Suprapubic skin (tissue), 4 donors: ENCODE data around the gene MRPL40. TPM values are rescaled to one million over a fixed set of nuclear protein-coding genes. Genes with fewer than 3 reads are reported as not detected.

Source experiments
- DNase-seq, 2 donors: peaks; one replicate each; pipeline ENCODE4 v3.0.0-alpha.2; 2019; ENCODE audit warnings: low spot score in 2 of 2
- H3K27ac ChIP-seq: fragments of 200-600 bp; sonication (generic); one replicate; pipeline ENCODE4 v1.5.1; 2019
- H3K27me3 ChIP-seq: fragments of 200-600 bp; sonication (generic); one replicate; pipeline ENCODE4 v1.5.1; 2019
- H3K36me3 ChIP-seq: fragments of 200-600 bp; sonication (generic); one replicate; pipeline ENCODE4 v1.5.1; 2019
- H3K4me1 ChIP-seq: fragments of 200-600 bp; sonication (generic); one replicate; pipeline ENCODE4 v1.5.1; 2019
- H3K4me3 ChIP-seq: fragments of 200-600 bp; sonication (generic); one replicate; pipeline ENCODE4 v1.5.1; 2019; ENCODE audit warnings: mild to moderate bottlenecking
- H3K9me3 ChIP-seq: fragments of 200-600 bp; sonication (generic); one replicate; pipeline ENCODE4 v1.5.1; 2019
- EP300 ChIP-seq: sonication (generic); formaldehyde crosslinking; IDR thresholded peaks from one replicate; pipeline ENCODE4 v1.6.1; 2017; ENCODE audit warnings: antibody characterized with exemption
- POLR2A ChIP-seq, 2 donors: fragments of 450-650 bp; IDR thresholded peaks; one replicate each; pipeline ENCODE4 v1.6.1; 2017; ENCODE audit warnings: antibody characterized with exemption in 2 of 2, mild to moderate bottlenecking in 2 of 2, moderate library complexity in 2 of 2
- POLR2AphosphoS5 ChIP-seq, 3 donors: sonication (generic); formaldehyde crosslinking; IDR thresholded peaks; one replicate each; pipeline ENCODE4 v1.6.1; 2017; ENCODE audit warnings: antibody characterized with exemption in 3 of 3
- WGBS: methylation state at CpG from one replicate; pipeline ENCODE4 v1.1.5; 2018; 5-methylcytosine and 5-hydroxymethylcytosine counted together
- total RNA-seq, 4 donors: library from RNA; depleted of rRNA; stranded (reverse); fragments of >200 nt; gene quantifications; one replicate each; pipeline ENCODE4 v1.1.0, GENCODE V29; 2016
- TF ChIP-seq, protein P1 (sequence below), 2 donors: fragments of 200-600 bp in 1 of 2; fragments of 450-650 bp in 1 of 2; sonication (generic) in 1 of 2; IDR thresholded peaks; one replicate each; pipeline ENCODE4 v1.5.1; 2016 to 2019; ENCODE audit warnings: antibody characterized with exemption in 2 of 2, mild to moderate bottlenecking in 1 of 2, moderate library complexity in 1 of 2

The MRPL40 gene
- total RNA-seq, 4 donors from 2014 or later, result 19.1 to 33.9 (median 22.7) TPM

DNA sequence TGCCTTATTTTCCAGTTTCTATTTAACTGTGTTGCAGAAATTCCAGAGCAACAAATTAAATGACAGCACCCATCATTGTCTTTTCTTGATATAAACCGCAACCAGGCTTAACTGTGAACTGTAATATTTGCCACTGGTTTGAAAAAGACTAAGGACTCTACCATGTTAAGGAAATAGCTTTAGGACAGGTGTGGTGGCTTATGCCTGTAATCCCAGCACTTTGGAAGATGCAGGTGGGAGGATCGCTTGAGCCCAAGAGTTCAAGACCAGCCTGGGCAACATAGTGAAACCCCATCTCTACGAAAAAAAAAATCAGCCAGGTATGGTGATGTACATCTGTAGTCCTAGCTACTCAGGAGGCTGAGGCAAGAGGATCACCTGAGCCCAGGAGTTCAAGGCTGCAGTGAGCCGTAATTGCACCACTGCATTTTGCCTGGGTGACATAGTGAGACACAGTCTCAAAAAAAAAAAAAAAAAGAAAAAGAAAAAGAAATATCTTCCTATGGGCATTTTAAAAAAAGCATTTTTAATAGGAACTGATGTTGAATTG lies 29.6 kb upstream of the MRPL40 start:
- Histone ChIP-seq H3K27me3 (no peaks in the 10 kb centered on the region), H3K4me3 (no peak overlapping the region), H3K9me3 (no peaks in the 10 kb centered on the region), H3K27ac (no peak overlapping the region), H3K4me1 (no peaks in the 10 kb centered on the region), H3K36me3 (peaks cover 69% of the 10 kb centered on the region)
- 92% methylated on average over 4 of the region's 4 CpGs for WGBS
- TF ChIP-seq POLR2AphosphoS5 (IDR thresholded peaks at IDR 0.05) (no peak), POLR2A (IDR thresholded peaks at IDR 0.05) (no peak), EP300 (no peak)
- TF ChIP-seq, protein P1, sequence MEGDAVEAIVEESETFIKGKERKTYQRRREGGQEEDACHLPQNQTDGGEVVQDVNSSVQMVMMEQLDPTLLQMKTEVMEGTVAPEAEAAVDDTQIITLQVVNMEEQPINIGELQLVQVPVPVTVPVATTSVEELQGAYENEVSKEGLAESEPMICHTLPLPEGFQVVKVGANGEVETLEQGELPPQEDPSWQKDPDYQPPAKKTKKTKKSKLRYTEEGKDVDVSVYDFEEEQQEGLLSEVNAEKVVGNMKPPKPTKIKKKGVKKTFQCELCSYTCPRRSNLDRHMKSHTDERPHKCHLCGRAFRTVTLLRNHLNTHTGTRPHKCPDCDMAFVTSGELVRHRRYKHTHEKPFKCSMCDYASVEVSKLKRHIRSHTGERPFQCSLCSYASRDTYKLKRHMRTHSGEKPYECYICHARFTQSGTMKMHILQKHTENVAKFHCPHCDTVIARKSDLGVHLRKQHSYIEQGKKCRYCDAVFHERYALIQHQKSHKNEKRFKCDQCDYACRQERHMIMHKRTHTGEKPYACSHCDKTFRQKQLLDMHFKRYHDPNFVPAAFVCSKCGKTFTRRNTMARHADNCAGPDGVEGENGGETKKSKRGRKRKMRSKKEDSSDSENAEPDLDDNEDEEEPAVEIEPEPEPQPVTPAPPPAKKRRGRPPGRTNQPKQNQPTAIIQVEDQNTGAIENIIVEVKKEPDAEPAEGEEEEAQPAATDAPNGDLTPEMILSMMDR (IDR thresholded peaks at IDR 0.05), result no peak
- no peak for DNase-seq

DNA sequence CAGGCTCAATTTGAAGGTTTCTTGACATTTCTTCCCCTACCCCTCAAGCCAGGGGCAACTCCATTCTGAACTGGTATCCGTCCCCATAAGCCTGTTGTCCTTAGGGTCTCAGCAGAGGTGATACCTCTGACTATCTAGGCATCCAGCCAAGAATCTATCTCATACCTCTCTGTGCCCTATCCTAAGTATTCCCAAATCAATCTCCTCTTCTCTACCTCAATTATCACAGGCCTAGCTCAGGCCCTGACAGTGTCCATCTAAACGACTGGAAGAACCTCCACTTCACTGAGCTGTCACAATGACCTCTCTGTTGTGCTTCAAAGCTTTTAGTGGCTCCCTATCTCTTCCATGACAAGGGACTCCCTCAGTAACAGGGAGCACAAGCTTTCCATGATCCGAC lies 27.7 kb upstream of the MRPL40 start:
- 95% methylated on average over 3 of the region's 3 CpGs for WGBS
- peaks cover 70% of the 10 kb centered on the region for H3K36me3 ChIP-seq
- DNase-seq, result no peak

DNA sequence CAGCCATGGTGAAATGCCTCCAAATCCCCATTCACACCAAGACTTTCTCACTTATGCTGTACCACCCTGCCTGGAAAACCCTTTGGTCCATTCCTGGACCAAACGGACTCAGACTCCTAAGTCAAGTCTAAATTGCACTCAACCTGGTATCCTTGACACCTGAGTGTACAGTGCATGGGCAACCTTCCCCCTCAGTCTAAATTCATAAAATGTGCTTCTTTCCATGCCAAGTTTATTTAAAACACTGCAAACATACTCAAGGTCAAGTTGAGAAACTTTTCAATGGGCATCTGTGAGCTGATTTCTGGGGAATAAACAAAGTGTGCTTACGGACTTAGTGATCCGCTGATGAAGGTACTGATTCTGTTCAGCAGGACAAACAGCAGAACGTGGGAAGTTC lies 27.2 kb upstream of the MRPL40 start:
- no peak overlapping the region for H3K27ac ChIP-seq
- H3K36me3 ChIP-seq, result peaks cover 70% of the 10 kb centered on the region
- no peaks in the 10 kb centered on the region for H3K4me1 ChIP-seq
- no peak for DNase-seq
- no peak overlapping the region for H3K4me3 ChIP-seq
- no peaks in the 10 kb centered on the region for H3K27me3 ChIP-seq
- no peaks in the 10 kb centered on the region for H3K9me3 ChIP-seq
- TF ChIP-seq POLR2A (IDR thresholded peaks at IDR 0.05) (no peak), POLR2AphosphoS5 (IDR thresholded peaks at IDR 0.05) (no peak), EP300 (no peak)
- TF ChIP-seq, protein P1 (IDR thresholded peaks at IDR 0.05), result no peak
- 88% methylated on average over 4 of the region's 4 CpGs for WGBS

More for the DNA sequence above, 27.7 kb upstream of the MRPL40 start:
- Histone ChIP-seq H3K4me3 (no peak overlapping the region), H3K27me3 (no peaks in the 10 kb centered on the region), H3K4me1 (no peaks in the 10 kb centered on the region), H3K27ac (no peak overlapping the region), H3K9me3 (no peaks in the 10 kb centered on the region)
- no peak for TF ChIP-seq POLR2A (IDR thresholded peaks at IDR 0.05)
- no peak for TF ChIP-seq POLR2AphosphoS5 (IDR thresholded peaks at IDR 0.05)
- no peak for TF ChIP-seq EP300
- TF ChIP-seq, protein P1 (IDR thresholded peaks at IDR 0.05), result no peak

DNA sequence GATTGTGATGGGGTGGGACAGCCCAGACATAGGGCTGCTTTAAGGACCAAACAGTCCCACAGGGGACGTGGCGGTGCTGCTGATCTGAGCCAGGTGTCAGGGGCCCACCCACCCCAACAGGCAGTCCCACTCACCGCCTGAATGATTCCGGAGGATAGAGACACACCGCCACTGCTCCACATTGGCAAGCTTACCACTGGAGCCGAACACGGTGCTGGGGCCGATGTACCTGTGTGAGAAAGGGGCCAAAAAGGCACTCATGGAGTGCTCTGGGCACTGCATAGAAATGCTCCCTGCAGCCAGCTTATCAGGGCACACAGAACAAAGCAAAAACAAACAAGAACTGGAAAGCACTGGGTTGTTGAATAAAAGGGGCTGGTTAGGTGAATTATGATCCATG lies 26.7 kb upstream of the MRPL40 start:
- TF ChIP-seq EP300 (no peak), POLR2AphosphoS5 (IDR thresholded peaks at IDR 0.05) (no peak), POLR2A (IDR thresholded peaks at IDR 0.05) (no peak)
- TF ChIP-seq, protein P1 (IDR thresholded peaks at IDR 0.05), result no peak
- H3K27me3 ChIP-seq, result no peaks in the 10 kb centered on the region
- WGBS, result 95% methylated on average over 8 of the region's 8 CpGs
- H3K27ac ChIP-seq, result no peak overlapping the region
- H3K9me3 ChIP-seq, result no peaks in the 10 kb centered on the region
- no peaks in the 10 kb centered on the region for H3K4me1 ChIP-seq
- DNase-seq, result no peak
- no peak overlapping the region for H3K4me3 ChIP-seq
- H3K36me3 ChIP-seq, result peaks cover 66% of the 10 kb centered on the region

DNA sequence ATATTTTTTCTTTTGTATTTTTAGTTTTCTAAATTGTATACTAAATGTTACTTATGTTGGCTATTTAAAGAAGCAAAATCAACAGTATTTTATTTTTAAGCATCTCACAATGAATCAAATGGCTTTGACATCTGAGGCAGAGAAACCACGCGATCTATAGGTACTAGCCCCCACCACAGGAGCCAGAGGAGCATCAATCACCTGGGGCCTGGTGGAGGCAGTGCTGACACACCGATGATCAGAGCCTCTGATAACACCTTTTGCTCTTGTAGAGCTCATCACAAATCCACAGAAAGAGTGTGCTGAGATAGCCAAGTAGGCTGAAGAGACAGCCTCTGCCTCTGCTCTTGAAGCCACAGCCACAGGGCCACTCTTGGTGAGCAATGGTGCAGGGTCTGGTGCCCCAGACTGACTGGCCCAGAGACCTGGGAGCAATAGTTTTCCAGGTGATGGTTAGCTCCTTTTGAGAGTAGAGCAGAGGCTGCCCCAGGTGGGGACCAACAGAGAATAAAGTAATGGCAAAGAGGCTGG lies 26.0 kb upstream of the MRPL40 start:
- Histone ChIP-seq H3K27me3 (no peaks in the 10 kb centered on the region), H3K9me3 (no peaks in the 10 kb centered on the region), H3K4me1 (no peaks in the 10 kb centered on the region), H3K36me3 (peaks cover 62% of the 10 kb centered on the region), H3K27ac (no peak overlapping the region), H3K4me3 (no peak overlapping the region)
- 68% methylated on average over 3 of the region's 3 CpGs for WGBS
- DNase-seq, result no peak
- TF ChIP-seq POLR2A (IDR thresholded peaks at IDR 0.05) (no peak), EP300 (no peak), POLR2AphosphoS5 (IDR thresholded peaks at IDR 0.05) (no peak)
- TF ChIP-seq, protein P1 (IDR thresholded peaks at IDR 0.05), result no peak
